HG03135 (cell line): ENCODE measurements around the gene LIX1L.
A peak's percentile ranks its signal among the peaks of the same experiment; 100 is the strongest.
"Not testable (repeated sequence)": the region's sequence is repeated elsewhere in the genome, so short reads cannot be mapped to it uniquely, and the experiment has no call there.

Experiments
- ATAC-seq: cut with Tn5 transposase; IDR thresholded peaks from one replicate; pipeline ENCODE4 v1.9.1; 2021; ENCODE audit warnings: mild to moderate bottlenecking, moderate library complexity; ENCODE audit not compliant: unreplicated experiment

The LIX1L gene

DNA sequence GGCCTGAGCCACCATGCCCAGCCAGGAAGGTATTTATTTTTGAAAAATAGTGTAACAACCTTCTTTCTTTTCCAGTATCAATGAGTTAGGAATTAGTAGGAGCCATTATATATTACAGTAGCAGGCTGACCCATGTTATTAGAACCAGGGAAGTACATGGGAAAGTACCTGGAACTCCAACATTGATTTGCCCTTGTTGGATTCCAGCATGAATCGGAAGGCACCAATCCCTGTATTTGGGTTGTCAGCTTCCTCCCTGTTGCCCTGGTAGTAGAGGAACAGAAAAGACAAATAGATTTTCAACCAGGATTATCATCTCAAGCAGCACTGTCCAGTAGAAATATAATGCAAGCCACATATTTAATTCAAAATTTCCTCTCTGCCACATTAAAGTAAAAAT, 20.4 kb downstream of the LIX1L start:
- no peak for ATAC-seq

GRCh38 chr1:145936247-145936646, 21.6 kb downstream of the LIX1L start:
- no peak for ATAC-seq

DNA sequence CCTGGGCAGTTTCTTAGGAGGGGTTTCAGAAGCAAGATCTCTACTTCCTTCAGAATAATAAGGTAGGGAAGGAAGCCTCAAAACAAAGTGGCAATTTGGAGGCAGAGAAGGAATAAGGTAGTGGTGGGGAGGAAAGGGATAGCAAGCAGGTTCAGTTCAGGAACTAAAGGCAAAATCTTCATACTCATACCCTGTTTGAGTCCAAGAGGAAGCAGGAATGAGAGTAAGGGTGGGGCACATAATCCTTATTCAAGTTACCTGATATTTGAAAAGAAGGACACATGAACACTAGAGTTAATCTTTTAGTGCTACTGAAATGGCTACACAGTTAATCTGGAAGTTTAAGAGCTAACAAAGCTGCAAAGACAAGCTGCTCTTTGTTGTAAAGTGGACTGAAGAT, 22.1 kb downstream of the LIX1L start:
- ATAC-seq = no peak

DNA sequence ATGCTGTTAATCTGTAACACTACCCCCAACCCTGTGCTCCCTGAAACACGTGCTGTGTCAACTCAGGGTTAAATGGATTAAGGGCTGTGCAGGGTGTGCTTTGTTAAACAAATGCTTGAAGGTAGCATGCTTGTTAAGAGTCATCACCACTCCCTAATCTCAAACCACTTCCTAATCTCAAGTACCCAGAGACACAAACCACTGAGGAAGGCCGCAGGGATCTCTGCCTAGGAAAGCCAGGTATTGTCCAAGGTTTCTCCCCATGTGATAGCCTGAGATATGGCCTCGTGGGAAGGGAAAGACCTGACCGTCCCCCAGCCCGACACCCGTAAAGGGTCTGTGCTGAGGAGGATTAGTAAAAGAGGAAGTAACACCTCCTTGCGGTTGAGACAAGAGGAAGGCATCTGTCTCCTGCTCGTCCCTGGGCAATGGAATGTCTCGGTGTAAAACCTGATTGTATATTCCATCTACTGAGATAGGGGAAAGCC, 25.3 kb downstream of the LIX1L start:
- not testable (repeated sequence) for ATAC-seq

- no peak for ATAC-seq
These were observed 29.7 kb downstream of the LIX1L start for GRCh38 chr1:145927916-145928643.

DNA sequence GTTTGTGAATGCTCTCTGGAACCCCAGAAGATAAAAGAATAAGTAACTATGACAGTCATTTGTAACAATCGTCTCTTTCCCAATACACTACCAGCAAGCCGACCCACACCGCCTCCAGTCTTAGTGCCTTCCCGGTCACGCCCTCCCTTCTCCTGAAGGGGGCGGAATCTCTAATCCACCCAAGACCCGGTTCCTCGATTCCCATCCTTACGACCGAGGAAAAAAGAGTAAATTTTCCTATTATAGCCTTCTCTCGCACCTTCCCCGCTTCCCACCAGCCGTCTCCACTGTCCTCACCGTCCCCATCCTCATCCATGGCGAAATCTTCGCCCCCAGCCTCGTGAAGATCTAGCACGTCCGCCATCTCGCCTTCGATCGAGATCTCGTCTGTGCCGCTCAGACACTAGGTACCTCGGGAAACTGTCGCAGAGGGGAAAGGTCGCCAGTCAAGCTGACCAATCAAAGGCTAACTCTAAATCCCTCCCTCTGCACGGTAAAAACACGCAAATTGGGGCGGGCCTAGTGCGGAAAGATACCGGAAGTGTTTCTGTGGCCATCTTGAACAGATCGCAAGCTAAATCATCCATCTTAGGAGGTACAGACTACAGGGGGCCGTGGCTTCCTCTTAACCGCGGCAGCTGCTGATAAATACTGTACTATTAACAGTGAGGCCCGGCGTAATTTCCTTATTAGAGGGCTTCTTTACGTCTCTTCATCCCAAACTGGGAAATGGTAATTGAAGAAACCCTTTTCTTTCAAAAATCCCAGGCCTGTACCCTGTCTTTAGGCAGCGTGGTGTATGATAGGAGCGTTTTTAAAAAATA, 30.5 kb downstream of the LIX1L start, which contains the start of gene RBM8A:
TSS of gene RBM8A (minus strand) at position 422 of the 824 bp plus-strand sequence. CDS start at position 364, 58 bp downstream.
- ATAC-seq = peak; percentile 95

DNA sequence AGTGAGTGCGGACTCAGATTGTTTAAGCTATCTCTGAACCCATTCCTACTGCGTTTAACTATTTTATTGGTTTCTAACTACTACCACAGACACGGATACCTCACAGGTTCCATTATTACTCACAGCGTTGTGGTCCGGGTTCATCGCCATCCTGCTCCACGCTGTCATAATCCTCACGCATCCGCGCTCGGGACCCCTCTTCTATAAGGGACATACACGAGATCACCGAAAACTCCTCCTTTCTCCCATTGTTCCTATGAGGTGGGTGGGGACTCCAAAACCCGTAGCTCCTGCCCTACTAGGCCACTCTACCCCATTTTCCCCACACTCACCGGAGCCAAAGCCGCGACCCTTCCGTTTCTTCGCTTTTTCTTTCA, 31.1 kb downstream of the LIX1L start:
- ATAC-seq = no peak

- ATAC-seq = no peak
These were observed 35.6 kb downstream of the LIX1L start for GRCh38 chr1:145922266-145922665.

GRCh38 chr1:145920297-145920696, 37.5 kb downstream of the LIX1L start:
- ATAC-seq = not testable (repeated sequence)

DNA sequence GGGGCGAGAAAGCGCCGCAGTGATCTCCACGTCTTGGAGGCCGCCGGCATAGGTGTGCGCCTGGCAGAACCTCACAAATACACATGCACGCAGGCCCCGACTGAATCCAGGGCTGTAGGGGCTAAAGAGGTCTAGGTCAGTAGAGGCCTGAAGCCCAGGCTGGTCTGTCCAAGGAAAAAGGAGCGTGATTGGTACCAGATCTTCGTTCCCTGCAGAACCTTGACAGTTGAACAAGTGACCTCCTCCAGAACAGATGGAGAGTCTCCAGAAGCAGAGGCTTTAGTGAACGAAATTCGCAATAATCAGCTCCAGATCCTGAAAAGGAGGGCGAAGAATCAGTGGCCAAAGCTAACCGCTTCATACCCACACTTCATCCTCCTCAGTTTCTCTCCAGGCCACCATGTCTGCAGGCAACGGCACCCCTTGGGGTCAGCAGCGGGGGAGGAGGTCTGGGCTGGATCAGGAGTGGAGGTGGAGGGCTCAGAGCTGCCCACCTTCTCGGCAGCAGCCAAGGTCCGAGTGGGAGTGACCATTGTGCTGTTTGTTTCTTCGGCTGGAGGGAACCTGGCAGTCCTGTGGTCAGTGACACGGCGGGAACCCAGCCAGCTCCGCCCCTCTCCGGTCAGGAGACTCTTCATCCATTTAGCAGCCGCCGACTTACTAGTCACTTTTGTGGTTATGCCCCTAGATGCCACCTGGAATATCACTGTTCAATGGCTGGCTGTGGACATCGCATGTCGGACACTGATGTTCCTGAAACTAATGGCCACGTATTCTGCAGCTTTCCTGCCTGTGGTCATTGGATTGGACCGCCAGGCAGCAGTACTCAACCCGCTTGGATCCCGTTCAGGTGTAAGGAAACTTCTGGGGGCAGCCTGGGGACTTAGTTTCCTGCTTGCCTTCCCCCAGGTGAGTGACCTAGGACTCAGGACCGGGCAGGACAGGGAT, 38.6 kb downstream of the LIX1L start:
- peak; percentile 77 for ATAC-seq

DNA sequence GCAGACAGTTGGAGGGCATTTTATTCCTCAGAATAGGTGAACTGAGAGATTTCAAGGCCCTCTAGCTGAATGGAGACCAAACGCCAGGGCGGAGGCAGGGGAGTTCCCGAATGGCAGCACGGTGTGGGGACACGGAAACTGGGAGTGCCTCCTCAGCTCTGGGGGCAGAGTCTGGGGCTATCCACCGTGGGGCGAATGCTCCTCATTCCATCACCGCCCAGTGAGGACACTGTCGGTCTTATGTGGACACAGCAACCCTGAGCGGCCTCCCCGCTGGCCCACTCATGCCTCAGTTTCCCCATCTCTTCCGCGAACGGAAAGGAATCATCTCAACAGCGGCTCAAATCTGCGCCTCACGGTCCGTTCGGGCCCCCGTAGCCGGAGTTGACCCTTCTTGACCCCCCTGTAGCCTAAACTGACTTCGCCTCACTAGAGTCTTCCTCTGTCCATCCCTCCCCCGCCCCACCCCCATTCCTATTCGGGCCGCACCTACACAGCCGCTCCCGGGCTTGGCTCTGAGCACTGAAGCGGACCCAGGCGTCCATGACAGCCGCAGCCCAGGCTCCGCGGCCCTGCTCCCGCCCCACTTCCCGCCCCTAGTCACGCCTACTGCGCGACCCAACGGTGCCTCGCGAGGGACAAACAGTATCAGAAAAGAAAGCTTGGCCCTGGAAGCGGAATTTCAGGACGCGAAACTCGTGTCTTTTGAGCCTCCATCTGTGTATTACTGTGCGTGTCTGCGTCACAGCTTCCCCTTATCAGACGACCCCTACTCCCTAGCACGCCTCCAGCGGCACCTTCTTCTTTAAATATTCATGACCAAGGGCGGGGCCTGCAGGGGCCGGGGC, 39.4 kb downstream of the LIX1L start, which contains the start of gene PEX11B:
TSS of gene PEX11B (minus strand) at position 574 of the 848 bp plus-strand sequence. CDS start at position 545, 29 bp downstream.
- peak; percentile 72 for ATAC-seq

GRCh38 chr1:145917595-145917994, 40.2 kb downstream of the LIX1L start:
- ATAC-seq = no peak

GRCh38 chr1:145916745-145917144, 41.1 kb downstream of the LIX1L start:
- ATAC-seq = no peak

DNA sequence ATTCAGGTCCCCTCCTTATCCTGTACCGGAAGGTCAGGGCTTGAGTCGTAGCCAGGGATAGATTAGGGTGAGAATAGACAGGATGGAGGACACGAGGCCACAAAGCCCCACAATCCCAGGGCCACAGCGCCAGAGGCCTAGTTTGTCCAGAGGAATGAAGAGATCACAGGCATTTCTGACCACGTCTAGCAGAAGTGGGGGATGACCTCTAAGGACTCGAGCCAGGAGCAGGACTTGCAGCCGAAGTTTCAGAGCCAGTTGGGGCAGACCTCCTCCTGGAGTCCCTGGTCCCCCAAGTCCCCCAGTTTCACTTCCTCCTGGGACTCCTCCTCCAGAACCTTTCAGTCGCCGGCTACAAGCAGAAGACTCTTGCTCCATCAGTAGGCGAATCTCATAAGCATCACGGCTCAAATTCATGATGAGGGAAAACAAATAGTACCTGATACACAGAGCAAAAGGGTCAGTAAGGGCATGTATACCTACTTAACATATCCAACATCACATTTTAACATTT, 45.6 kb downstream of the LIX1L start:
- ATAC-seq = no peak

DNA sequence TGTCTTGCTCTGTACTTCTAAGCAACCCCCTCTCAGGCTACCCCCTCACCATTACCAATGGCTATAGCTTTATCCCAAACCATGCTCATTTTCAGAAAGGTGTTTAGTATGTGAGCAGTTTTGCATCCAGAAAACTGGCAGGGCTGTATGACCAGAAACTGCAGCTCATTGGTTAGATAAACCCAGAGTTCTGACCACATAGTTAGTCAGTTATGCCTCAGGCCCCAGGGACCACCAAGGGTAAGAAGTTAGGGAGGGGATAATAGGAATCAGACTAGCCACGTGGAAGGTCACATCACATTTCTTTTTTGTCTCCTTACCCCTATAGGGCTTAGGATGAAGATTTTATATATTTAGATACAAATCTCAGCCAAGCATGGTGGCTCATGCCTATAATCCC, 49.2 kb downstream of the LIX1L start:
- no peak for ATAC-seq

DNA sequence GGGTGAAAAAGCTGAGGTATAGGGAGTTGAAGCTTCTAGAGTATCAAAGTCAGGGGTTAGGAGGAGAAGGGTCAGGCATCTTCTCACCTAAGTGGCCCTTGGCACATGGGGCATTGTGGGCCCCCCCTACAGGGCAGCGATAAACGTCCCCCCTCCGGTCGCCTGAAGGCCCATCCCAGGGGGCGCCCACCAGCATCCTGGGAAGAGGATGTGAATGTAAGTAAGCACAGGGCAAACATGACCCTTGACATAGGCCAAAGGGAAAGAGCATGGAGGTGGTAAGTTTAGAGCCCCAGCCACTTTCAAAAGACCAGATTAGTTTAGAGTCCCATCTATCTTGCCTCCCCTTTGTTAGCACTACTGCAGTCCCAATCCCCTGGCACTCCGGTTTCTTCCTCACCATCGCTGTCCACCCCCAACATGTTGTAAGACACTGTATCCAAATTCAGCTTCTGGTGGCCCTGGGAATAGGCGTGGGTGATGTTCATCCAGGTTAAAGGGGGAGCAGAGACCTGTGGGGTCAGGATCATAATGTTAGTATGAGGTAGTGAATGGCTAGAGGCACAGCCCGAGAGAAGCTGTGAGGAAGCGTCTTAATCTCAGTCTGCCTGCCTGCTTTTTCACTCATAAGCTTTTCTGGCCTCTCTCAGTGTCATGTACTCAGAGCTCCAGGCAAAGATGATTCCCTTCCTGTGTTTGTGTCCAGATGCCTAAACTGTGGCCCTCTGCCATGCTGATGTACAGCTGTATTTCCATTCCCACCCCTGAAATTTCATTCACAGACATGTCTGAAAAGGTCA, 50.7 kb downstream of the LIX1L start:
- no peak for ATAC-seq

DNA sequence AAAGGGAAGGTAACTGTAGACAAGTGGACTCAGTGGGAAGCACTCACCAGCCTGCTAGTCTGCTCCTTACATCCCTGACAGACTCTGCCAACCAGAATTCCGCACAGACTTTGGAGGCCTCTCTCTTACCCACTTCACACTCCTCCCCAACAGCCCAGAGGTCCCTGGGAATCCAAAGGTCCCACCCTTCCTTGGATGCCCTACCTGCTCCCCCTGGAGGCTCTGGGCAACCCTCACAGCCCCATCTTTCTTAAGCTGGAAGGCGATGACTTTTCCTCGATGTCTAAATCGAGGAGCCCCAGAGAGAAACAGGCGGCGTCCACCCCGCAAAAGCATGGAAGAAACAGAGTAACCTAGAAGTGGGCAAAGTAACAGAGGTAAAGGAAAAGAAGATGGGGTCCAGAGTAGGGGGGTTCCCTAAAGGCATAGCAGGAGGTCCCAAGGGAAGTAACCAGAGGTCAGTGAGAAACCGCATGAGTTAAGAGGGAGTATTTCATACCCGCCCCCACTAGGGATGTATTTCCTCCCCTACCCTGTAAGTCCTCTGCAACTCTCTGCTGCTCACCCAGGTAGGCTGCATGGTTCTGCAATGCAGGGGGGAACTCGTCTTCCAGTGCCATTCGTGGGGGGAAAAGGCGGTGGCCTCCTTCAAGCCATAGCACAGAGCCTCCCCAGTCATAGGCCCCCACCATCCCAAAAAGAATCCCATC, 56.4 kb downstream of the LIX1L start:
- ATAC-seq = no peak

DNA sequence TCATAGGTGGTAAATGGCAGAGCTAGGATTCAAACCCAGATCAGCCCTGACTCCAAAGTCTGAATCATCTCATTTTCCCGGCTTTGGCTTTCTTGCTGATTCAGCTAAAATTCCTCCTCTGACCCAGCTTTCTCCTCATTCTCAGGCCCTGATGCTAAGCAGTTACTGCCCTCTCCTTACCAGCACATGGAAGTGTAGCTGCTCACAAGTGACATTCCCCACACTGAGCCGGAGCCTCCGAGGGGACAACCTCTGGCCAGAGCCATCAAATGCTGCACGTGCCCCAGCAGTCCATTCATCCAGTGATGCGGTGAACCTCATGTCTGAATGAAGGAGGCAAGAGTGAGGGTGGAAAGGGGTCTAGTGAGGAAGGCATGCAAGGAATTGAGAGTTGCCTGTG, 59.1 kb downstream of the LIX1L start:
- no peak for ATAC-seq
